ENCODE data around the gene MAP9. TPM values are rescaled to one million over a fixed set of nuclear protein-coding genes. Genes with fewer than 3 reads are reported as not detected.
"Not testable (repeated sequence)": the region's sequence is repeated elsewhere in the genome, so short reads cannot be mapped to it uniquely, and the experiment has no call there.

The MAP9 gene
- polyA plus RNA-seq, 5 donors = 12.9 to 23.6 (median 22.0) TPM

DNA sequence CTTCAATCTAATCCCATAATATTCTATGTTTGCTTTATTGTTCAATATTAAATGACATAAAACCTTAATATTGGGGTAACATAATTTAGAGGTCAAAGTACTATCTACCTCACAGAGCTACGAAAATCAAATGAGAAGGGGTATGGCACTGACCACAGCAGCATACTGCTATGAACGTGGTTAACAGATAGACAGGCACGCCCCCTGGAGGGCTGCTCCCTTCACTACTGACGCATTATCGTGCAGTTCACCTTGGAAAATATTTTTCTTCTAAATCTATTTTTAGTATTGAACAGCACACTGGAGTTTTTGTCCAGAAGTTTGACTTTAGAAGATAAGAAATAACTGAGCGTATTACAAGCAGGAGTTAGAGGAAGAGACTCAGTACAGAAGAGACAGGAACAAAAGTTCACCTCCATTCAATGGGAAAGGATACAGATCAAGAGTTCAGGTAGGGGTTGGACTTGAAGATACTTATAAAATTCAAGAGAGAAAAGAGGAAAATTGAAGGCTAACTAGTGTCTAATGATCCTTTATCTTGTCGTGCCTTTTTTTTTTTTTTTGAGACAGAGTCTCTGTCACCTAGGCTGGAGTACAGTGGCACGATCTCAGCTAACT, 22.7 kb downstream of the MAP9 start:
- DNase-seq = peak in 1 of 2 donors; percentile 40

DNA sequence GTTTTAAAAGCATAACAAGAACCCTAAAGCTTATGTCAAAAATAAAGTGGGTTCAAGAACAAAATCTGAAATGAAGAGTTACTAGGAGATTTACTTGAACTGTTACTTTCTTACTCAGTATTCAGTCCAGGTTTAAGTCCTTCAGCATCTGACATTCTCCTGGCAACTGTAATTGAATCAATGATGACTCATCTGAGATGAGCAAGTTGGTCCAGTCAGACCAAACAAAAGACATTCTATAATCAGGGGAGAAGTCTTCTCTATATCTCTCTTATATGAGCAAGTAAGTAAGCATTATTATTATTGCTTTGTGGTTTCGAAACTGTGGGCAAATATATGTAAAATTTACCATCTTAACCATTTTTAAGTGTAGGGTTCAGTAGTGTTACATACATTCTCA, 34.6 kb downstream of the MAP9 start:
- DNase-seq = no peak

DNA sequence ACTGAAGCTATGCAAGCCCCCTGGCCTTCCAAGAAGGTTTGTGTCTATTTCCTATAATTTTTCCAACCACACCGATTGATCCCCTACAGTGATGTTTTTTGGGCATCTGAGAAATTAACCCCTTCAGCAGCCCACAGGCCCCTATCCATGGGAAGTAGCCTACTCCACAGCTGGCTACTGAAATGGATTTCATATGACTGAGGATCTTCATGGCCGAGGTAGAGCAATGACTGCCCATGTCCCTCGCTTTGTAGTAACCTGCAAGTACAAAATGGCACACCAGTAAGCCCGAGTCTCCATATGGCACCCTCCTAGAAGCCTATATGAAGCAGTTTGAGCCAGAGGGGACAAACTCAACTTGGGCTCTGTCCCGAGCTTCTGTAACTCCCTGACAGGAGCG, 36.8 kb downstream of the MAP9 start:
- no peak for DNase-seq

DNA sequence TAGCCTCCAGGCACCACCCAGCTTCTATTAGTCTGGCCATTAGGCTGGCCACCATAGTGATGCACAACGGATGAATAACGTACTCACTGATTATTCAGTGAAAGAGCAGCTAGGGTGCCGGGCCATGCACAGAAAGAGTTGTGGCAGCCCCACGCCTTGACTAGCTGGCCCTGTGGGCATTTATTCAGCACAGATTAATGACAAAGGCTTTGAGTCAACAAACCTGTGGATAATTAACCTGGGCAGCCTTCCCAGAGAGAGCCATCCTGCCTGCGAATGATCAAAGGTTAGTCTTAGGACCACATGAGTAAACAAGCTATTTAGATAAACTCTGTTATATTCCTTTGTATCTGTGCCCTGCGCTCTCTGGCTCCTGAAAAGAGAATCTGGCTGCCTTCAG, 37.2 kb downstream of the MAP9 start:
- DNase-seq = no peak

DNA sequence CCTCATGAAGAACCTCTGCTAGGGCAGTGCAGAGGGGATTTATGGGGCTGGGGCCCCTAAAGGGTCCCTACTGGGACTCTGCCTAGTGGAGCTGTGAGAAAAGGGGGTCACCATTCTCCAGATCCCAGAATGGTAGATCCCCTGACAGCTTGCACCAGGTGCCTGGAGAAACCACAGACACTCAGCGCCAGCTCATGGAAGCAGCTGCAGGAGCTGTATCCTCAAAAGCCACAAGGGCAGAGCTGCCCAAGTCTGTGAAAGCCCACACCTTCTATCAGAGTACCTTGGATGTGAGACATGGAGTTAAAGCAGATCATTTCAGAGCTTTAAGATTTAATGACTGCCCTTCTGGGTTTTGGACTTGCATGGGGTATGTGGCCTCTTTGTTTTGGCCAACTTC, 38.6 kb downstream of the MAP9 start:
- no peak for DNase-seq

DNA sequence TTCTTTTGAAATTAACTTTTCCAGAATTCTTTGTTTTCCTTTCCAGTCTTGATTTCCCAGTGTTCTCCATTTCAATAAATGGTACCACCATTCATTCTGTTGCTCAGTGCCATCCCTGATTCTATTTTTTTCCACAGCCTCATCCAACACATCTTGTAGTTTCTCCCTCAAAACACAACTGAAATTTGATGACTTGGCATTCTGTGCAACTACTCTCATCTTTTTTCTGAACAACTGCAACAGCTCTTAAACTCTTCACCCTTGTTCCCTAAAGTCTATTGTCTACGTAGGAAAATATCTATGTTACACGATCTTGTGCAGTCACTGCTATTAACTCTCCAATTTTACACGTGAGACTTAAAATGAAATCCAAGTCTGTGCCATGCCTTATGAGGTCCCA, 40.5 kb downstream of the MAP9 start:
- no peak for DNase-seq

DNA sequence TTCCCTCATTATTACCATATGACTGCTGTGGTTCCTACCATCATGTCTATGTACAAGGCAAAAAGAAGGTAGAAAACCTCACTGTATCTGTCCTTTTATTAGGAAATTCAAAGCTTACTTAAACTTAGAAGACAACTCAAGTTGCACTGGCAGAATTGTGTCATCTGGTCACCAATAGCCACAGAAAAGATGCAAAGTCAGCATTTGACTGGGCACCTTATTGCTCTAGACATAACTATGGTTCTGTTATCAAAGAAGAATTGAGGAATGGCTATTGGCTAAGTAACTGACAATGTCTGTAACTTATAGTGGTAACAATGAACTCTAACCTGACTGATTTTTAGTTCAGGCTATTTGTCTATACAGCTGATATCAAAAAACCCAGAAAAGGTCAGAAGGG, 45.3 kb downstream of the MAP9 start:
- no peak for DNase-seq

DNA sequence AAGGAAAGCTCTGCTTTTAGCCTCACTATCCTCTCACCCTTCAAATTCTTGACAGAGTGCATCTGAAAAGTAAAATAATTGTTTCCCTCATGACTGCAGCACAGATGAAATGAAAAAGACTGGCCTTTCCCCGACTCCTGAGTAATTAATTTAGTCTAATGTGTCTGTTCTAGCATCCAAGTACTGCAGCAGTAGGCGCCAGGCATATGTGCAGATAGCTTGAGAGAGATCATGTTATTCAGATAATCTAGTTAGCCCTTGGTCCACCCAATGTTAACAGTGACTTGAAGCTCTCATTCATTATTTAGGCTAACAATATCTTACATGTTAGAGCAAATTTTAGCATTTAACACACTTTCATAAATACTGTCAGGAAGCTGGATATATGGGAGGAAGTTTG, 54.0 kb downstream of the MAP9 start:
- DNase-seq = no peak

DNA sequence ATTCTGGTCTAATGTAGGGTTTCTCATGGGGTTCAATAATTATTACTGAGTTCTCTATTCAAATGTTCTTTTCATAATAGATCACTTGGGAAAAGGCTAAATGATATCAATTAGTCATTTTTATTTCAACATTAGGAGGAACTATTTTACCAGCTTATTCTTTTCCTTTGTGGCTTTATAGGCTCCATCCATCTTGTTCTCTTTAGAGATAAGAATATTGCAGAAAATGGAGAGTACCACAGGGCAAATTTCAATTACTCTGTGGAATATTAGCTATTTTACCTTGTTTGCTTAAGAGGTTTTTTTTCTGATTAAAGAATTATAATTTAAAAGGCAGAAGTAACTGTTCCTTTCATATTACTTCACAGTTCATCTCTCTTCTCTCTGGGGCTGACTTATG, 55.8 kb downstream of the MAP9 start:
- no peak for DNase-seq

DNA sequence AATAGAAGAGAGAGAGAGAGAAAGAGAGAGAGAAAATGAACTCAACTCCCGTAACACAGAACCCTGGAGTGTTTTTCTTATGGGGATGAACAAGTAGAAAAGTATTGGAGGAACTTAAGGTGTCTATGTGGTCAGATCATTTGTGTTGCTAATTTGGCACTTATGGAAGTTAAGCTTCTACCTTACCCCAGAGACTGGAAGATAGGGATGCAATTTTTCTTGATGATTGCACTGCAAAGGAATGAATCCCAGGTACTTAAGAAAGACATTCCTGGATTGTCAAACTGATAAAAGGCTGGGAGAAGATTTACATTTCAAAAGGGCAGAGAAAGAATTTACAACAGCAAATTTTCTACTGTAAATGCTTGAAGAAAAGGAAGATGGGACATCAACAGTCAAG, 57.2 kb downstream of the MAP9 start:
- no peak for DNase-seq

DNA sequence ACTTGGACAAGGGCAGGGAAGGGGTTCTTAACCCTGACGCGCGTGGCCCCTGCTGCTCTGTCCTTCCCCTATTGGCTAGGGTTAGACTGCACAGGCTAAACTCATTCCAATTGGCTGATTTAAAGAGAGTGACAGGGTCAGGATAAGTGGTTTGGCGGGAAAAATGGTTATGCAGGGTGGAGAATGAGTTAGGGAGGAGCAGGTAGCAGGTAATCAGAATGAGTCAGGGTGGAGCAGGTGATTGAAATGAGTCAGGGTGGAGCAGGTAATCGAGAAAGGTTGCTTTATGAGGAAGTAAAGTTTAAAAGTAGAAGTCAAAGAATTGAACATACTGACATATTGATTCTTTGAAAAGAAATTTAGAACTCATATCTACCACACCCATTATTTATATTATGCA, 64.7 kb downstream of the MAP9 start:
- DNase-seq = not testable (repeated sequence)

DNA sequence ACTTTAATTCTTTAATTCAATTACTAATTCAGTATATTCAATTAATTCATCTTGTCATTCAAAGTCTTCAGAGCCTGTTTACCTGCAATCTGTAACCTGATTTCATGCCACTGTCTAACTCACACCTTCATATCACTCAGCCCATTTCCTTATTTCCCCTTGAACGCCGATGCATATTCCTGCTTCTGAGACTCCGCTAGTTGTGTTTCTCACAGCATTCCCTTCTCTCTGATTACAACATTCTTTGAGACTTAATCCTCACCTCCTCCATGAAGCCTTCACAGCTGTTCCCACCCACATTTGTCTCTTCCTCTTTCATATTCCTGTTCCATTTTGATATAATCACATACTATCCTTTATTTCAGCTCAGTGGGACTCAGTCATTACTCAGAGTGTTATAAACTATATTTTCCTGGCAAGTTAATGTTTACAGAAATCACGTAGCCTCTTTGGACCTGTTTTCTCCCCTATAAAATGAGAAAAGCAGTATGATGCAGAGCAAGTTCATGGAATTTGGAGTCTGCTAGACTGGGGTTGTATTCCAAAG, 69.0 kb downstream of the MAP9 start:
- DNase-seq = no peak

DNA sequence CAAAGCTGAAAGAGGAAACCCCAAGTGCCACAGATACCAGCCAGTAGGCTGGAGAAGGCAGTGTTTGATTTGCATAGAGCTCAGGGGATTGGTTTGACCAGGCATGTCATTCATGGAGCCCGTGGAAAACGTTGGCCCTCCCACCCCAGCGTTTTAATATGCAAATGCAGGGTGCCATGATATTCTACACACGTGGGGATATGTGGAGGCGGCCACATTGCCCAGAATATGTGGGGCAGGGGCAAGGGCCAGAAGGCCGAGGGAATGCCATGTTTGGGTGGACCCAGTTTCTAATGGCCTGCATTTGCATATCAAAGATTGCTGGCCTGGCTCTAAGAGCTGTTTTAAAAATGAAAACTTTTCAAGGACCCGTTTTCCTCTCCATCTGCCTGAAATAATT, 71.1 kb downstream of the MAP9 start:
- DNase-seq = no peak

DNA sequence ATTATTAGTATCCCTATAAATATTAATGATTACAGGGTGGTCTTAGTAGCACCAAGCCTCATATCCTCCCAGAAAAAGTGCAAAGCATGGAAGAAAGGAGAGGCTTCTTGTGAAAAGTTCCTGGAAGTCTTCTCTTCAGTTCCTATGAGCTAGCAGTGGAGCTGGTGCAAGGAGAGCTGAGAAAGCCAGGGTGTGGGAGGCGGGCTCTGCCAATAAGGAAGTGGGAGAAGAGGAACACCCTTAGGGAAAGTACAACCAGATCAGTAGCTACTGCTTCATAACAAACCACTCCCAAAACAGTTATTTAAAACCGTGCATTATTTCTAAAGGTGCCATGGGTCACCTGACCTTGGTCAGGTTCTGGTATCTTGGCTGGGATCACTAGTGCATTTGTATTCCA, 72.4 kb downstream of the MAP9 start:
- no peak for DNase-seq

DNA sequence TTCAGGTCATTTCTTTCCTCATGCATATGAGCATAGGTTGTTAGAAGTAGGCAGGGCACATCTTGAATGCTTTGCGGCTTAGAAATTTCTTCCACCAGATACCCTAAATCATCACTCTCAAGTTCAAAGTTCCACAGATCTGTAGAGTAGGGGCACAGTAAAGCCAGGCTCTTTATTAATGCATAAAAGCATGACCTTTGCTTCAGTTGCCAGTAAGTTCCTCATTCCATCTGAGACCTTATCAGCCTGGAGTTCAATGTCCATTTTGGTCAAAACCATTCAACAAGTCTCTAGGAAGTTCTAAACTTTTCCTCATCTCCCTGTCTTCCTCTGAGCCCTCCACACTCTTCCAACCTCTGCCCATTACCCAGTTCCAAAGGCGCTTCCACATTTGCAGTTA, 77.7 kb downstream of the MAP9 start:
- no peak for DNase-seq

Other genes starting within 250 kb of the MAP9 start
- gene NPY2R, start 168.3 kb downstream of the MAP9 start, polyA plus RNA-seq (ENCODE audit: insufficient read depth in 1 of 5, insufficient read length in 5 of 5, low replicate concordance in 1 of 5) = under 1 TPM in 4 of 5 donors, not detected in 1; 0.05 to 0.12 (median 0.08) TPM

Data from right lung (tissue), 5 donors.